Hepatocyte (in vitro differentiated cells): ENCODE measurements around the gene FKBP6.

Source experiments
- CTCF ChIP-seq: fragments of 200-600 bp; sonication (generic); IDR thresholded peaks from 2 replicates; pipeline ENCODE4 v1.5.1; 2016; ENCODE audit warnings: antibody characterized with exemption, mild to moderate bottlenecking; ENCODE audit not compliant: poor library complexity
- EZH2phosphoT487 ChIP-seq: fragments of 200-600 bp; sonication (generic); IDR thresholded peaks from one replicate; pipeline ENCODE4 v1.6.1; 2018; ENCODE audit warnings: antibody characterized with exemption, mild to moderate bottlenecking, low read depth, moderate library complexity; ENCODE audit not compliant: unreplicated experiment, severe bottlenecking

- TF ChIP-seq CTCF (no peak), EZH2phosphoT487 (no peak)
Measured at GRCh38 chr7:73353243-73353642, 25.3 kb downstream of the FKBP6 start.
